ENCODE measurements around the gene MYB. TPM values are rescaled to one million over a fixed set of nuclear protein-coding genes. Genes with fewer than 3 reads are reported as not detected.

MYB gene
- total and polyA plus RNA-seq, 7 donors, result 0.55 to 27.8 (median 12.0) TPM; not detected in 2

- H3K4me3 ChIP-seq, result no peak overlapping the region
- no peaks in the 10 kb centered on the region for H3K4me1 ChIP-seq
- no peak for DNase-seq
- H3K9me3 ChIP-seq, result no peaks in the 10 kb centered on the region
- no peak overlapping the region for H3K27ac ChIP-seq
- H3K27me3 ChIP-seq, result no peaks in the 10 kb centered on the region
- intact Hi-C loops (cut with DNase I), result no loop called here
- WGBS, 2 donors, result 65 to 85% methylated on average over 5 of the region's 5 CpGs
- no peak for TF ChIP-seq POLR2A (IDR thresholded peaks at IDR 0.05)
- TF ChIP-seq EP300 (IDR thresholded peaks at IDR 0.05), result no peak
- no peak for TF ChIP-seq CTCF (IDR thresholded peaks at IDR 0.05)
- TF ChIP-seq POLR2AphosphoS5 (IDR thresholded peaks at IDR 0.05), result no peak
- no peaks in the 10 kb centered on the region for H3K36me3 ChIP-seq
Observed at GRCh38 chr6:135212935-135213334, 31.8 kb downstream of the MYB start.

- no peak for DNase-seq
- 71 to 72% methylated on average over 4 of the region's 4 CpGs for WGBS, 2 donors
- intact Hi-C loops (cut with DNase I), result no loop called here
Observed at GRCh38 chr6:135213616-135214015, 32.5 kb downstream of the MYB start.

GRCh38 chr6:135215160-135215559 is 34.1 kb downstream of the MYB start:
- intact Hi-C loops (cut with DNase I), result no loop called here
- no peak for DNase-seq
- H3K27ac ChIP-seq, result no peak overlapping the region
- 29 to 71% methylated on average over 3 of the region's 3 CpGs for WGBS, 2 donors
- H3K9me3 ChIP-seq, result no peaks in the 10 kb centered on the region
- TF ChIP-seq EP300 (IDR thresholded peaks at IDR 0.05) (no peak), CTCF (IDR thresholded peaks at IDR 0.05) (no peak), POLR2AphosphoS5 (IDR thresholded peaks at IDR 0.05) (no peak), POLR2A (IDR thresholded peaks at IDR 0.05) (no peak)
- H3K4me1 ChIP-seq, result no peaks in the 10 kb centered on the region
- no peaks in the 10 kb centered on the region for H3K27me3 ChIP-seq
- no peak overlapping the region for H3K4me3 ChIP-seq
- H3K36me3 ChIP-seq, result no peaks in the 10 kb centered on the region

More at GRCh38 chr6:135213616-135214015, 32.5 kb downstream of the MYB start:
- Histone ChIP-seq H3K9me3 (no peaks in the 10 kb centered on the region), H3K27ac (no peak overlapping the region), H3K36me3 (no peaks in the 10 kb centered on the region), H3K27me3 (no peaks in the 10 kb centered on the region), H3K4me1 (no peaks in the 10 kb centered on the region), H3K4me3 (no peak overlapping the region)
- TF ChIP-seq POLR2AphosphoS5 (IDR thresholded peaks at IDR 0.05) (no peak), CTCF (IDR thresholded peaks at IDR 0.05) (no peak), POLR2A (IDR thresholded peaks at IDR 0.05) (no peak), EP300 (IDR thresholded peaks at IDR 0.05) (no peak)

GRCh38 chr6:135215563-135215962 is 34.5 kb downstream of the MYB start:
- H3K4me1 ChIP-seq, result no peaks in the 10 kb centered on the region
- WGBS, 2 donors, result 76 to 82% methylated on average over 6 of the region's 6 CpGs
- H3K27ac ChIP-seq, result no peak overlapping the region
- intact Hi-C loops (cut with DNase I), result no loop called here
- no peaks in the 10 kb centered on the region for H3K36me3 ChIP-seq
- H3K27me3 ChIP-seq, result no peaks in the 10 kb centered on the region
- H3K4me3 ChIP-seq, result no peak overlapping the region
- no peaks in the 10 kb centered on the region for H3K9me3 ChIP-seq
- no peak for TF ChIP-seq POLR2AphosphoS5 (IDR thresholded peaks at IDR 0.05)
- no peak for TF ChIP-seq POLR2A (IDR thresholded peaks at IDR 0.05)
- no peak for TF ChIP-seq CTCF (IDR thresholded peaks at IDR 0.05)
- no peak for TF ChIP-seq EP300 (IDR thresholded peaks at IDR 0.05)
- DNase-seq, result no peak

- H3K4me3 ChIP-seq, result no peak overlapping the region
- intact Hi-C loops (cut with DNase I), result no loop called here
- no peaks in the 10 kb centered on the region for H3K4me1 ChIP-seq
- H3K9me3 ChIP-seq, result no peaks in the 10 kb centered on the region
- no peaks in the 10 kb centered on the region for H3K27me3 ChIP-seq
- no peaks in the 10 kb centered on the region for H3K36me3 ChIP-seq
- no peak for DNase-seq
- no peak overlapping the region for H3K27ac ChIP-seq
- 94 to 95% methylated on average over 6 of the region's 6 CpGs for WGBS, 2 donors
- no peak for TF ChIP-seq CTCF (IDR thresholded peaks at IDR 0.05)
- no peak for TF ChIP-seq POLR2AphosphoS5 (IDR thresholded peaks at IDR 0.05)
- no peak for TF ChIP-seq EP300 (IDR thresholded peaks at IDR 0.05)
- no peak for TF ChIP-seq POLR2A (IDR thresholded peaks at IDR 0.05)
Observed at GRCh38 chr6:135217663-135218062, 36.6 kb downstream of the MYB start.
